AG04450 (cell line): ENCODE measurements around the gene PPP2R3C. TPM values are rescaled to one million over a fixed set of nuclear protein-coding genes. Genes with fewer than 3 reads are reported as not detected.

Source experiments
- CTCF ChIA-PET: fragments of 300-600, 350-600 bp; formaldehyde crosslinking; extraction: SDS; loops from one replicate; lab custom pipeline; 2022; ENCODE audit warnings: antibody characterized with exemption, inconsistent platforms; lab: Charles Lee
- POLR2A ChIA-PET: fragments of 350-600 bp; formaldehyde crosslinking; extraction: SDS; loops from one replicate; lab custom pipeline; 2021; ENCODE audit warnings: antibody characterized with exemption, inconsistent platforms; lab: Yijun Ruan, JAX
- DNase-seq: peaks from one replicate; pipeline ENCODE4 v3.0.0-alpha.2; 2011; ENCODE audit warnings: low read depth, low spot score
- H3K27ac ChIP-seq: one replicate; pipeline ENCODE4 v1.5.1; 2012; ENCODE audit warnings: low read depth, low read length, control low read depth
- H3K27me3 ChIP-seq: one replicate; pipeline ENCODE4 v1.6.0; 2012; ENCODE audit warnings: low read length; ENCODE audit not compliant: control insufficient read depth, insufficient read depth
- H3K4me3 ChIP-seq: 2 replicates; pipeline ENCODE4 v1.5.1; 2011; ENCODE audit warnings: mild to moderate bottlenecking, low read depth, low read length, control low read depth
- H3K9me3 ChIP-seq: 2 replicates; pipeline ENCODE4 v1.5.1; 2012; ENCODE audit warnings: low read length; ENCODE audit not compliant: control insufficient read depth, insufficient read depth
- CTCF ChIP-seq: IDR thresholded peaks from 2 replicates; pipeline ENCODE4 v1.5.1; 2011; ENCODE audit warnings: low read depth, low read length, control low read depth, inconsistent platforms
- polyA plus RNA-seq: library from polyadenylated mRNA; depleted of rRNA; stranded (reverse); fragments of >200 nt; gene quantifications from 2 replicates; pipeline ENCODE4 v1.2.3, GENCODE V29; 2011

Gene PPP2R3C
- polyA plus RNA-seq, 1 experiment: 43.7 TPM

- H3K27ac ChIP-seq: no peak overlapping the region
- no peak for DNase-seq
- ChIA-PET CTCF (no interaction called here), POLR2A (no interaction called here)
- TF ChIP-seq CTCF: no peak
- peaks cover 5% of the 10 kb centered on the region; the same call in 1 of the 2 replicates for H3K9me3 ChIP-seq
- H3K27me3 ChIP-seq: no peaks in the 10 kb centered on the region
- H3K4me3 ChIP-seq: no peak overlapping the region
These were observed 33.3 kb downstream of the PPP2R3C start for GRCh38 chr14:35088514-35088913.

GRCh38 chr14:35085441-35085840 lies 36.3 kb downstream of the PPP2R3C start:
- Histone ChIP-seq H3K27ac (no peak overlapping the region), H3K4me3 (no peak overlapping the region), H3K27me3 (no peaks in the 10 kb centered on the region), H3K9me3 (peaks cover under 1% of the 10 kb centered on the region; the same call in 1 of the 2 replicates)
- ChIA-PET CTCF (interaction anchor here (0.5 kb wide), 1 partner anchor 8 kb away, joined by 5 read pairs; no protein-coding TSS in a partner anchor), POLR2A (no interaction called here)
- no peak for TF ChIP-seq CTCF
- DNase-seq: no peak

GRCh38 chr14:35083530-35084150 lies 38.1 kb downstream of the PPP2R3C start:
- no peak for DNase-seq
- ChIA-PET CTCF (no interaction called here), POLR2A (interaction anchor here (0.6 to 0.8 kb wide), 2 partner anchors 9 to 11 kb away, joined by 3 read pairs; no protein-coding TSS in a partner anchor)
- H3K27ac ChIP-seq: no peak overlapping the region
- no peak for TF ChIP-seq CTCF
- H3K4me3 ChIP-seq: no peak overlapping the region
- H3K9me3 ChIP-seq: no peaks in the 10 kb centered on the region
- no peaks in the 10 kb centered on the region for H3K27me3 ChIP-seq

GRCh38 chr14:35079742-35080141 lies 42.0 kb downstream of the PPP2R3C start:
- CTCF ChIA-PET: no interaction called here
- DNase-seq: no peak
- TF ChIP-seq CTCF: no peak

GRCh38 chr14:35078082-35078481 lies 43.7 kb downstream of the PPP2R3C start:
- H3K4me3 ChIP-seq: no peak overlapping the region
- ChIA-PET CTCF (interaction anchor here (1.0 kb wide), 1 partner anchor 405 kb away, joined by 3 read pairs; no protein-coding TSS in a partner anchor), POLR2A (no interaction called here)
- TF ChIP-seq CTCF: no peak
- H3K9me3 ChIP-seq: no peaks in the 10 kb centered on the region
- H3K27ac ChIP-seq: no peak overlapping the region
- H3K27me3 ChIP-seq: no peaks in the 10 kb centered on the region
- no peak for DNase-seq

More at GRCh38 chr14:35079742-35080141, 42.0 kb downstream of the PPP2R3C start:
- Histone ChIP-seq H3K4me3 (no peak overlapping the region), H3K27me3 (no peaks in the 10 kb centered on the region), H3K27ac (no peak overlapping the region), H3K9me3 (no peaks in the 10 kb centered on the region)
- POLR2A ChIA-PET: no interaction called here
